GM23248 (cell line): ENCODE results near the gene IGFBP4. TPM values are rescaled to one million over a fixed set of nuclear protein-coding genes. Genes with fewer than 3 reads are reported as not detected.

Experiments
- DNase-seq: peaks from one replicate; pipeline ENCODE4 v3.0.0-alpha.2; 2015
- H2AFZ ChIP-seq: fragments of 200-600 bp; sonication (generic); 2 replicates; pipeline ENCODE4 v1.6.1; 2016; ENCODE audit warnings: antibody characterized with exemption
- H3F3A ChIP-seq: fragments of 200-600 bp; sonication (generic); 2 replicates; pipeline ENCODE4 v1.6.1; 2016; ENCODE audit warnings: mild to moderate bottlenecking, antibody characterized with exemption, mixed run types; ENCODE audit not compliant: insufficient read depth
- H3K27ac ChIP-seq: fragments of 200-600 bp; sonication (generic); 2 replicates; pipeline ENCODE4 v1.5.1; 2016; ENCODE audit warnings: mild to moderate bottlenecking
- H3K27me3 ChIP-seq: fragments of 200-600 bp; sonication (generic); replicated peaks from 2 replicates; pipeline ENCODE4 v1.6.1; 2016; ENCODE audit warnings: mild to moderate bottlenecking; ENCODE audit not compliant: insufficient read depth
- H3K36me3 ChIP-seq: fragments of 200-600 bp; sonication (generic); 2 replicates; pipeline ENCODE4 v1.6.1; 2016; ENCODE audit warnings: low read depth, mild to moderate bottlenecking
- H3K4me1 ChIP-seq: fragments of 200-600 bp; sonication (generic); 2 replicates; pipeline ENCODE4 v1.6.1; 2016; ENCODE audit warnings: mild to moderate bottlenecking; ENCODE audit not compliant: insufficient read depth
- H3K4me2 ChIP-seq: fragments of 200-600 bp; sonication (generic); one replicate; pipeline ENCODE4 v1.6.1; 2016; ENCODE audit warnings: mild to moderate bottlenecking; ENCODE audit not compliant: unreplicated experiment
- H3K4me3 ChIP-seq: fragments of 200-600 bp; sonication (generic); 2 replicates; pipeline ENCODE4 v1.5.1; 2016; ENCODE audit warnings: mild to moderate bottlenecking
- H3K79me2 ChIP-seq: fragments of 200-600 bp; sonication (generic); 2 replicates; pipeline ENCODE4 v1.6.1; 2016; ENCODE audit warnings: mild to moderate bottlenecking; ENCODE audit not compliant: insufficient read depth
- H3K9ac ChIP-seq: fragments of 200-600 bp; sonication (generic); 2 replicates; pipeline ENCODE4 v1.6.1; 2016; ENCODE audit warnings: mild to moderate bottlenecking
- H3K9me2 ChIP-seq: fragments of 200-600 bp; sonication (generic); 2 replicates; pipeline ENCODE4 v1.6.1; 2016; ENCODE audit warnings: mixed run types, mild to moderate bottlenecking, moderate library complexity; ENCODE audit not compliant: insufficient read depth
- H3K9me3 ChIP-seq: fragments of 200-600 bp; sonication (generic); one replicate; pipeline ENCODE4 v1.6.1; 2017; ENCODE audit warnings: low read depth
- H4K20me1 ChIP-seq: fragments of 200-600 bp; sonication (generic); 2 replicates; pipeline ENCODE4 v1.6.0; 2016; ENCODE audit not compliant: insufficient read depth
- EZH2 ChIP-seq: fragments of 200-600 bp; sonication (generic); IDR thresholded peaks from 2 replicates; pipeline ENCODE4 v1.6.1; 2018; ENCODE audit warnings: antibody characterized with exemption, mild to moderate bottlenecking; ENCODE audit not compliant: insufficient read depth, poor library complexity, severe bottlenecking
- EZH2phosphoT487 ChIP-seq: fragments of 200-600 bp; sonication (generic); IDR thresholded peaks from 2 replicates; pipeline ENCODE4 v1.6.1; 2018; ENCODE audit warnings: antibody characterized with exemption, moderate library complexity, mild to moderate bottlenecking, low read depth; ENCODE audit not compliant: insufficient read depth
- WGBS, 2 experiments: methylation state at CpG; one replicate each; pipeline ENCODE4 v1.1.6; 2015 to 2017; ENCODE audit warnings: low lambda C conversion rate in 2 of 2, low coverage in 1 of 2; ENCODE audit errors: missing lambda C conversion rate in 2 of 2; 5-methylcytosine and 5-hydroxymethylcytosine counted together
- in situ Hi-C: fragments of 300-500 bp; cut with MboI; formaldehyde crosslinking; loops from 2 replicates; pipeline ENCODE4 v1.15.0; 2020
- polyA plus RNA-seq: library from polyadenylated mRNA; unstranded; fragments of >200 nt; fragmentation: Nextera tagmentation; extraction: Ambion mirVana; gene quantifications from 2 replicates; pipeline ENCODE4 v1.2.1, GENCODE V29; 2016
- total RNA-seq: library from RNA; depleted of rRNA; stranded (reverse); fragments of >200 nt; shearing (Covaris generic); gene quantifications from 2 replicates; pipeline ENCODE4 v1.2.3, GENCODE V29; 2014

IGFBP4 gene
- total and polyA plus RNA-seq, 2 experiments from 2014 or later: 408 to 1,209 TPM

- in situ Hi-C loops: no loop called here
- Histone ChIP-seq H3K9ac (peak overlapping the region; percentile 85), H3F3A (peaks cover 5% of the 10 kb centered on the region; the same call in 1 of the 2 replicates), H3K9me3 (no peaks in the 10 kb centered on the region), H3K4me3 (peak overlapping the region; percentile 88), H3K36me3 (no peaks in the 10 kb centered on the region), H3K4me1 (peaks cover 32% of the 10 kb centered on the region), H4K20me1 (no peaks in the 10 kb centered on the region), H3K4me2 (peak overlapping the region; percentile 89), H2AFZ (peak overlapping the region; percentile 84), H3K27ac (peak overlapping the region; percentile 95), H3K27me3 (no peaks in the 10 kb centered on the region), H3K79me2 (peaks cover 56% of the 10 kb centered on the region), H3K9me2 (no peaks in the 10 kb centered on the region)
- 43 to 44% methylated on average over 3 of the region's 3 CpGs for WGBS, 2 experiments
- TF ChIP-seq EZH2 (no peak), EZH2phosphoT487 (no peak)
- DNase-seq: peak; percentile 70
Measured at GRCh38 chr17:40415390-40415789, 27.9 kb upstream of the IGFBP4 start.

- peak overlapping the region; percentile 31; the same call in 1 of the 2 replicates for H3K27ac ChIP-seq
- no peak for DNase-seq
- H3K4me3 ChIP-seq: peak overlapping the region; percentile 88
- H4K20me1 ChIP-seq: no peaks in the 10 kb centered on the region
- no peaks in the 10 kb centered on the region for H3K9me3 ChIP-seq
- in situ Hi-C loops: no loop called here
- WGBS, 2 experiments: 33% methylated on average over 3 of the region's 3 CpGs
- H3K36me3 ChIP-seq: no peaks in the 10 kb centered on the region
- peak overlapping the region; percentile 85 for H3K9ac ChIP-seq
- H3F3A ChIP-seq: peaks cover 5% of the 10 kb centered on the region; the same call in 1 of the 2 replicates
- no peaks in the 10 kb centered on the region for H3K27me3 ChIP-seq
- no peaks in the 10 kb centered on the region for H3K9me2 ChIP-seq
- H3K4me2 ChIP-seq: peak overlapping the region; percentile 89
- peak overlapping the region; percentile 84 for H2AFZ ChIP-seq
- no peak for TF ChIP-seq EZH2
- no peak for TF ChIP-seq EZH2phosphoT487
- peaks cover 46% of the 10 kb centered on the region for H3K79me2 ChIP-seq
- peaks cover 32% of the 10 kb centered on the region for H3K4me1 ChIP-seq
Measured at GRCh38 chr17:40416671-40417070, 26.6 kb upstream of the IGFBP4 start.

GRCh38 chr17:40417258-40417608, 26.0 kb upstream of the IGFBP4 start:
- TF ChIP-seq EZH2phosphoT487: no peak
- no peak for TF ChIP-seq EZH2
- H3K9me3 ChIP-seq: no peaks in the 10 kb centered on the region
- peak overlapping the region; percentile 85 for H3K9ac ChIP-seq
- no peaks in the 10 kb centered on the region for H3K27me3 ChIP-seq
- DNase-seq: no peak
- H3K9me2 ChIP-seq: no peaks in the 10 kb centered on the region
- peak overlapping the region; percentile 84 for H2AFZ ChIP-seq
- H4K20me1 ChIP-seq: no peaks in the 10 kb centered on the region
- peaks cover 5% of the 10 kb centered on the region; the same call in 1 of the 2 replicates for H3F3A ChIP-seq
- H3K4me3 ChIP-seq: peak overlapping the region; percentile 88
- WGBS, 2 experiments: 1 to 2% methylated on average over 21 of the region's 21 CpGs
- H3K4me1 ChIP-seq: peaks cover 32% of the 10 kb centered on the region
- in situ Hi-C loops: no loop called here
- H3K79me2 ChIP-seq: peaks cover 46% of the 10 kb centered on the region
- H3K4me2 ChIP-seq: peak overlapping the region; percentile 89
- H3K27ac ChIP-seq: peak overlapping the region; percentile 31
- H3K36me3 ChIP-seq: no peaks in the 10 kb centered on the region

DNA sequence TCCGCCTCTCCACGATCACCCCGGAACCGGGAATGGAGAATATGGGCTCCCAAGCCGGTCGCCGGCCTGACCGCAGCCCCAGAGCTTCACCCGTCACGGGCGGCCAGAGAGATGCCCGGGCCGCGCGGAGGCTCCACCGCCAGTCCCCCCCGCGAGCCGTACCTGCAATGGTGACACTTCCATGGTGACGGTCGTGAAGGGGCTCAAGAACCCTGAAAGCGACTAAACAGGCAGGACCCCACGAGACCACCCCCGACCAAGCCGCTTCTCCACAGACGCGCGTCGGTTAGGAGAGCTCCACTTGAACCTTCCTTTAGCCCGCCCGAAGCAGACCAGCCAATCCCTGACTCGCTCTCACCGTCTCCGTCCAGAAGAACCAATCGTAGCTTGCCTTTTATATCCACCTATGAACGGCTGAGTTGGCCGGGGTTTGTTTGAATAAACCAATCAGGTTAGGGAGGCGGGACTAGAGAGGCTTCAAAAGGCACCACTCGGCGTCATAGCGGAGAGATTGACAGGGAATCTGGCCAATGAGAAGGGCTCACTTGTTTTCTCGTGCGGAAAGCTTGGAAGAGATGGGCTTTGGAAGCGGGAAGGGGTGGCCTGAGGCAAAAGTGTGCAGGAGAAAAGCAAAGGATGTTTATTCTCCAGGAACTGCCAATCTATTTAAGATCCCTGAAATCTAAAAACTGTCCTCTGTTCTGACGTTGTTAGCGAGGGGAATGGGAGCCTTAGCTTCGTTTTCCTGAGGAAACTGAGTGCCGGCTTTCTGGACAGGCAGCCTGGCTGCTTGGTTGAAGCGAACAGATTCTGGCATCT, 25.4 kb upstream of the IGFBP4 start, which contains the start of gene TOP2A:
Gene TOP2A (minus strand): TSS at position 288 of the 819 bp plus-strand sequence. CDS start 105 bp downstream, at position 183.
- peaks cover 5% of the 10 kb centered on the region; the same call in 1 of the 2 replicates for H3F3A ChIP-seq
- H3K9me2 ChIP-seq: no peaks in the 10 kb centered on the region
- H3K27ac ChIP-seq: peak within 1 kb of the TSS; percentile 65
- no peaks in the 10 kb centered on the region for H3K9me3 ChIP-seq
- H4K20me1 ChIP-seq: no peaks in the 10 kb centered on the region
- peak; percentile 100 for DNase-seq
- H3K27me3 ChIP-seq: no peaks in the 10 kb centered on the region
- in situ Hi-C loops: no loop called here
- H3K4me1 ChIP-seq: peaks cover 32% of the 10 kb centered on the region
- H3K4me3 ChIP-seq: peak within 1 kb of the TSS; percentile 88
- peak within 1 kb of the TSS; percentile 94 for H2AFZ ChIP-seq
- H3K79me2 ChIP-seq: peaks cover 40% of the 10 kb centered on the region
- WGBS, 2 experiments: 1% methylated on average over 44 to 49 of the region's 49 CpGs
- peak within 1 kb of the TSS; percentile 85 for H3K9ac ChIP-seq
- peak within 1 kb of the TSS; percentile 91 for H3K4me2 ChIP-seq
- TF ChIP-seq EZH2: no peak
- TF ChIP-seq EZH2phosphoT487: no peak
- H3K36me3 ChIP-seq: no peaks in the 10 kb centered on the region
